NOMO-1 treated with dmso at 0.1 percent for 144 hours (cell line): ENCODE measurements around the gene EPN2.
"Not testable (repeated sequence)": the region's sequence is repeated elsewhere in the genome, so short reads cannot be mapped to it uniquely, and the experiment has no call there.

Experiments
- DNase-seq: peaks from one replicate; lab custom pipeline; 2025; ENCODE audit not compliant: unreplicated experiment; lab: John Stamatoyannopoulos, UW

The EPN2 gene

GRCh38 chr17:19343256-19343630 is 106.1 kb downstream of the EPN2 start:
- DNase-seq: no peak

- no peak for DNase-seq
These were observed 106.5 kb downstream of the EPN2 start for GRCh38 chr17:19343671-19344151.

GRCh38 chr17:19344311-19345066 is 107.3 kb downstream of the EPN2 start:
- no peak for DNase-seq

- no peak for DNase-seq
These were observed 107.9 kb downstream of the EPN2 start for GRCh38 chr17:19345067-19345460.

GRCh38 chr17:19345486-19346350 is 108.6 kb downstream of the EPN2 start:
- DNase-seq: no peak

- no peak for DNase-seq
These were observed 109.4 kb downstream of the EPN2 start for GRCh38 chr17:19346351-19347255.

GRCh38 chr17:19347323-19348080 is 110.3 kb downstream of the EPN2 start:
- no peak for DNase-seq

- DNase-seq: no peak
These were observed 111.0 kb downstream of the EPN2 start for GRCh38 chr17:19348081-19348650.

GRCh38 chr17:19348806-19349205 is 111.6 kb downstream of the EPN2 start:
- DNase-seq: no peak

- DNase-seq: not testable (repeated sequence)
These were observed 116.2 kb downstream of the EPN2 start for GRCh38 chr17:19353401-19353800.

- no peak for DNase-seq
These were observed 117.6 kb downstream of the EPN2 start for GRCh38 chr17:19354748-19355147.

- no peak for DNase-seq
These were observed 120.2 kb downstream of the EPN2 start for GRCh38 chr17:19357351-19357750.

GRCh38 chr17:19357761-19358160 is 120.6 kb downstream of the EPN2 start:
- no peak for DNase-seq

- DNase-seq: no peak
These were observed 122.0 kb downstream of the EPN2 start for GRCh38 chr17:19359151-19359550.

GRCh38 chr17:19359856-19360255 is 122.7 kb downstream of the EPN2 start:
- DNase-seq: no peak

- no peak for DNase-seq
These were observed 123.6 kb downstream of the EPN2 start for GRCh38 chr17:19360772-19361171.

- no peak for DNase-seq
These were observed 124.2 kb downstream of the EPN2 start for GRCh38 chr17:19361326-19361725.

- DNase-seq: no peak
These were observed 124.7 kb downstream of the EPN2 start for GRCh38 chr17:19361944-19362276.

GRCh38 chr17:19362277-19363113 is 125.3 kb downstream of the EPN2 start, which contains the start of gene B9D1:
Gene B9D1 (minus strand): TSS chr17:19362723. CDS start chr17:19362569, 154 bp downstream.
- peak; percentile 84 for DNase-seq
